ENCODE data around the gene KSR2. TPM values are rescaled to one million over a fixed set of nuclear protein-coding genes. Genes with fewer than 3 reads are reported as not detected.

The KSR2 gene
- total RNA-seq, 1 experiment from 2014 or later: 1.3 TPM

DNA sequence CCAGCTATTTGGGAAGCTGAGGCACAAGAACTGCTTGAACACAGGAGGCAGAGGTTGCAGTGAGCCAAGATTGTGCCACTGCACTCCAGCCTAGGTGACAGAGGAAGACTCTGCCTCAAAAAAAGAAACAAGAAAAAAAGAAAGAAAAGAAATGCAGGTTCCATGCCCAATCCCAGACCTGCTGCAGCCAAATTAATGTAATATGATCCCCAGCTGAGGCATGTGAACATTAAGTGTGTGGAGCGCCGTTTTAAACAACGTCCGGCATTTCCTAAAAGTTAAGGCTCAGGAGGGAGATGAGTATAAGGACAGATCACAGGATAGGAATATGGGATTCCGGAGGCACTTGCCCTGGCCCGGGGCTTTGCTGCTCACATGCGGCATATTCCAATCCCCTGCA, 162.9 kb downstream of the KSR2 start:
- Mint-ChIP-seq H3K4me3 (no peak overlapping the region), H3K36me3 (ENCODE audit: insufficient read depth in 1 of 3, low read depth in 3 of 3) (no peaks in the 10 kb centered on the region), H3K4me1 (peaks cover 6 to 8% of the 10 kb centered on the region in 2 experiments; a peak in 2 of 4 replicates), H3K27me3 (ENCODE audit: low read depth) (no peaks in the 10 kb centered on the region), H3K27ac (no peak overlapping the region), H3K9me3 (no peaks in the 10 kb centered on the region; a peak in 1 of 5 replicates)
- no peak overlapping the region for H3K56ac ChIP-seq (ENCODE audit: insufficient read length, low read depth, low read length)
- H3K27ac ChIP-seq (ENCODE audit: insufficient read length, low read depth, low read length): no peak overlapping the region
- no peak overlapping the region for H2AK5ac ChIP-seq (ENCODE audit: insufficient read length, low read length)
- DNase-seq: no peak
- H3K23me2 ChIP-seq (ENCODE audit: insufficient read length, low read depth, low read length, poor library complexity, severe bottlenecking): no peaks in the 10 kb centered on the region
- H3K9ac ChIP-seq (ENCODE audit: extremely low read depth, insufficient read length, low read length): no peak overlapping the region
- H2BK5ac ChIP-seq (ENCODE audit: insufficient read length, low read length): no peak overlapping the region
- H3T11ph ChIP-seq (ENCODE audit: low read length): no peak overlapping the region
- H3K27me3 ChIP-seq (ENCODE audit: insufficient read depth, low read length): no peaks in the 10 kb centered on the region
- no peak overlapping the region for H4K5ac ChIP-seq (ENCODE audit: insufficient read length, low read depth, low read length)
- H2AFZ ChIP-seq (ENCODE audit: low read length): no peak overlapping the region
- H2BK120ac ChIP-seq (ENCODE audit: low read depth, low read length, poor library complexity, severe bottlenecking): no peak overlapping the region
- no peak overlapping the region for H4K8ac ChIP-seq (replicated peaks; ENCODE audit: insufficient read length, low read depth, low read length)
- no peak overlapping the region for H2BK12ac ChIP-seq (ENCODE audit: insufficient read length, low read depth, low read length)
- no peak for TF ChIP-seq CTCF (conservative IDR thresholded peaks at IDR 0.05)
- H4K20me1 ChIP-seq (ENCODE audit: control insufficient read depth, insufficient read depth, insufficient read length): no peaks in the 10 kb centered on the region
- H2BK20ac ChIP-seq (ENCODE audit: low read depth, low read length, poor library complexity, severe bottlenecking): no peak overlapping the region
- no peaks in the 10 kb centered on the region for H3K79me2 ChIP-seq (ENCODE audit: insufficient read depth, low read length)
- H3K9me3 ChIP-seq (ENCODE audit: control insufficient read depth, low read depth, low read length): no peaks in the 10 kb centered on the region
- no peak overlapping the region for H3K14ac ChIP-seq (ENCODE audit: insufficient read depth, low read length)
- no CpG with 5 or more reads among the region's 7 CpGs for WGBS (ENCODE audit: extremely low coverage, insufficient read length, low lambda C conversion rate)
- H3K4me2 ChIP-seq (ENCODE audit: insufficient read depth, insufficient read length, low read length): no peak overlapping the region
- no peak overlapping the region for H2BK15ac ChIP-seq (ENCODE audit: low read depth, low read length)
- no peaks in the 10 kb centered on the region; the same call in 1 of the 2 replicates for H3K4me1 ChIP-seq (ENCODE audit: insufficient read depth, low read length)
- no peak overlapping the region for H3K4ac ChIP-seq (ENCODE audit: low read depth, low read length)
- H3K23ac ChIP-seq (ENCODE audit: insufficient read length, low read depth, low read length): no peak overlapping the region
- H3K79me1 ChIP-seq (ENCODE audit: insufficient read depth, low read depth, low read length, poor library complexity, severe bottlenecking): no peaks in the 10 kb centered on the region
- no peak overlapping the region for H4K91ac ChIP-seq (ENCODE audit: insufficient read length, low read depth, low read length)
- no peak overlapping the region for H3K18ac ChIP-seq (ENCODE audit: insufficient read length, low read depth, low read length)

Data from H9 (cell line).